LNCaP clone FGC (cell line): ENCODE results near the gene ABI1.
A peak's percentile ranks its signal among the peaks of the same experiment; 100 is the strongest.

Experiments
- DNase-seq: peaks from one replicate; pipeline ENCODE4 v3.0.0-alpha.2; 2011; ENCODE audit warnings: low read depth
- H3K4me3 ChIP-seq: 2 replicates; pipeline ENCODE4 v1.5.1; 2011; ENCODE audit warnings: mild to moderate bottlenecking, low read depth, low read length, control low read depth
- TF ChIP-seq, protein P1 (sequence below): IDR thresholded peaks from 2 replicates; pipeline ENCODE4 v1.5.1; 2012; ENCODE audit warnings: mild to moderate bottlenecking; ENCODE audit not compliant: control insufficient read depth, insufficient read depth; ENCODE audit errors: extremely low read depth

Gene ABI1

GRCh38 chr10:26881600-26882331 lies 21.0 kb upstream of the ABI1 start:
- DNase-seq: no peak
- TF ChIP-seq, protein P1, sequence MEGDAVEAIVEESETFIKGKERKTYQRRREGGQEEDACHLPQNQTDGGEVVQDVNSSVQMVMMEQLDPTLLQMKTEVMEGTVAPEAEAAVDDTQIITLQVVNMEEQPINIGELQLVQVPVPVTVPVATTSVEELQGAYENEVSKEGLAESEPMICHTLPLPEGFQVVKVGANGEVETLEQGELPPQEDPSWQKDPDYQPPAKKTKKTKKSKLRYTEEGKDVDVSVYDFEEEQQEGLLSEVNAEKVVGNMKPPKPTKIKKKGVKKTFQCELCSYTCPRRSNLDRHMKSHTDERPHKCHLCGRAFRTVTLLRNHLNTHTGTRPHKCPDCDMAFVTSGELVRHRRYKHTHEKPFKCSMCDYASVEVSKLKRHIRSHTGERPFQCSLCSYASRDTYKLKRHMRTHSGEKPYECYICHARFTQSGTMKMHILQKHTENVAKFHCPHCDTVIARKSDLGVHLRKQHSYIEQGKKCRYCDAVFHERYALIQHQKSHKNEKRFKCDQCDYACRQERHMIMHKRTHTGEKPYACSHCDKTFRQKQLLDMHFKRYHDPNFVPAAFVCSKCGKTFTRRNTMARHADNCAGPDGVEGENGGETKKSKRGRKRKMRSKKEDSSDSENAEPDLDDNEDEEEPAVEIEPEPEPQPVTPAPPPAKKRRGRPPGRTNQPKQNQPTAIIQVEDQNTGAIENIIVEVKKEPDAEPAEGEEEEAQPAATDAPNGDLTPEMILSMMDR: peak; percentile 77
- no peak overlapping the region for H3K4me3 ChIP-seq

- no peak overlapping the region for H3K4me3 ChIP-seq
- DNase-seq: peak; percentile 54
- TF ChIP-seq, protein P1: no peak
Measured at GRCh38 chr10:26879744-26880143, 19.0 kb upstream of the ABI1 start.

DNA sequence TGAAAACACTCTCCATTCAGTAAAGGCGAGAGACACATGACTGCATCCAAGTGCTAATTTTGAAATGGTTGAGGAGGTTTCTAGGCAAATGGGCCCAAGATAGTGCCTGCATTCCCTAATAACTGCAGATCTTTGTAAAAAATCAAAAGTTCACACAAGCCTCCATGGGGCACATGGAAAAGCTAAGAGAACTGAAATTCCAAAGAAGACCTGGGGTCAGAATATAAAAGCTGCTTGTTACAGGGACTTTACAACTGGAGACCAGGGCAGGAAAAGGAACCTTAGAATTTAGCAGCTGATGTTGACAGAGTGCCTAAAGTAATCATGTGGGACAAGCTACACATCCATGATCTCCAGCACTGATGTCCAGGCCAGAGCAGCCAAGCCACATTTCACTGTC lies 10.0 kb upstream of the ABI1 start:
- DNase-seq: no peak
- TF ChIP-seq, protein P1: no peak
- H3K4me3 ChIP-seq: no peak overlapping the region

GRCh38 chr10:26869528-26869927 lies 8.8 kb upstream of the ABI1 start:
- no peak overlapping the region for H3K4me3 ChIP-seq
- TF ChIP-seq, protein P1: no peak
- DNase-seq: no peak

- TF ChIP-seq, protein P1: no peak
- H3K4me3 ChIP-seq: no peak overlapping the region
- no peak for DNase-seq
Measured at GRCh38 chr10:26863351-26864076, 2.8 kb upstream of the ABI1 start.

DNA sequence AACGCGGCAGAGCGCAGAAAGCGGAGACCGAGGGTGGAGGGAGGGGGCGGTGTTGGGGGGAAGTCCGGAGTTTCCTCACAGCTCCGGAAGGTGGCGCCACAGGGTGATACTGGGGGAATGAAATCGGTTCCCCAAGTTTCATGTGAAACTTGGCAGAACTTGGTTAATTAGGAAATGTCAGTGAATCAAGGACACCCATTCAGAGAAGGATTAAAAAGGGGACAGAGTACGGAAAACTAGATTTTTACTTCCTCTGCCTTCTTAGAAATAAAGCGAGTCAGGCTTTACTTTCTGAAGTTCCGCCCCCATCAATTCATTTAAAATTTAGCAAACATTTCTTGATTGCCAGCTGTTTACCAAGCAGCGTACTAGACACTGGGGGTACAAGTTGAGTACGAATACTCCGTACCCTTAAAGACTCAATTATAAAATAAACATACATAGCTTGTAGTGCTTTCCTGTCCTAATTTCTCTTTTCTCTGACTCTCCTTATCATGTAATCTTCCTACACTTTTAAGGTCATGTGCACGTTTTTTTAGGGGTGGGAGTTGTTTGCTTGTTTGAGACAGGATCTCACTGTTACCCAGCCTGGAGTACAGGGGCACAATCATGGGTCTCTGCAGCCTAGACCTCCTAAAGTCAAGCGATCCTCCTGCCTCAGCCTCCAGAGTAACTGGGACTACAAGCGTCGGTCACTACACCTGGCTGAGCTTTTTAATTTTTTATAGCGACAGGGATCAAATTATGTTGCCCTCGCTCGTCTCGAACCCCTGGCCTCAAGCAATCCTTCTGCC lies 644 bp upstream of the ABI1 start:
- no peak for DNase-seq
- peak overlapping the region; percentile 62 for H3K4me3 ChIP-seq

More for the DNA sequence above, 644 bp upstream of the ABI1 start:
- TF ChIP-seq, protein P1: peak; percentile 70
